ENCODE results near the gene PCAT7.
"Not testable (repeated sequence)": the region's sequence is repeated elsewhere in the genome, so short reads cannot be mapped to it uniquely, and the experiment has no call there.

PCAT7 gene

DNA sequence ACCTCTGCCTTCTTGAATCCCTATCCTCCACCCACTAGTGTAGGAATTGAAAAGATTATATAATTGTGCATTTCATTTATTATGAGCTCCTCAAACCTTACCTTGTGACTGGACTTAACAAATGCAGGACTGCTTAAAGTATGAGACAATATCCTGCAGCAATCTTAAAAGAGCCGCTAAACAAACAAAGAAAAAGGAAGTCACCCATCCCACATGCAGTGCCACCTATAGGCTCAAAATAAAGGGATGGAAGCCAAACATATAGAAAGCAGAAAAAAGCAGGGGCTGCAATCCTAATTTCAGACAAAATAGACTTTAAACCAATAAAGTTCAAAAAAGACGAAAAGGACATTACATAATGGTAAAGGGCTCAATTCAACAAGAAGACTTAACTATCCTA lies 8.7 kb downstream of the PCAT7 start:
- DNase-seq (ENCODE audit: low read depth) = no peak

DNA sequence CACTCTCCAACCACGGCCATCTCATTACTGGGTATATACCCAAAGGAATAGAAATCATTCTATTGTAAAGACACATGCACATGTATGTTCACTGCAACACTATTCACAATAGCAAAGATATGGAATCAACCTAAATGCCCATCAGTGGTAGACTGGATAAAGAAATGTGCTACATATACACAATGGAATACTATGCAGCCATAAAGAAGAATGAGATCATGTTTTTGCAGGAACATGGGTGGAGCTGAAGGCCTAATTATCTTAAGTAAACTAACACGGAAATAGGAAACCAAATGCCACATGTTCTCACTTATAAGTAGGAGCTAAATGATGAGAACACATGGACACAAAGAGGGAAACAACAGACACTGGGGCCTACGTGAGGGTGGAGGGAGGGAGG lies 9.4 kb downstream of the PCAT7 start:
- DNase-seq (ENCODE audit: low read depth) = not testable (repeated sequence)

DNA sequence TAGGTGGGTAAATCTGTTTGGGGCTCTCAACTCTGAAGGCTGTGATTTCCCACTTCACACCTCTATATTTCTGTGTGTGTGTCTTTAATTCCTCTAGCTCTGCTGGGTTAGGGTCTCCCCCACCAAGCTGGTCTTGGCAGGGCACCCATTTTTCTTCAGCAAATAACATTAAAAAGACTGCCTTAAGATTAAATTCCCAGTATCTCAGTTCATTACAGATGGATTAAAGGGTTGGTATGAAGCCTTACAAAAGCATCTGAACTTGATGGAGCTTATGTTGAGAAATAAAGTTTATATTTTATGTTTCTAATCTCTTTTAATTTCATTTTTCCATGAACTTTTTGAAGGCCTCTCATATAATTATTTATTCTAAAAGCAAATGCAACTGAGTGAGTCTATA lies 11.7 kb downstream of the PCAT7 start:
- no peak for DNase-seq (ENCODE audit: low read depth)

DNA sequence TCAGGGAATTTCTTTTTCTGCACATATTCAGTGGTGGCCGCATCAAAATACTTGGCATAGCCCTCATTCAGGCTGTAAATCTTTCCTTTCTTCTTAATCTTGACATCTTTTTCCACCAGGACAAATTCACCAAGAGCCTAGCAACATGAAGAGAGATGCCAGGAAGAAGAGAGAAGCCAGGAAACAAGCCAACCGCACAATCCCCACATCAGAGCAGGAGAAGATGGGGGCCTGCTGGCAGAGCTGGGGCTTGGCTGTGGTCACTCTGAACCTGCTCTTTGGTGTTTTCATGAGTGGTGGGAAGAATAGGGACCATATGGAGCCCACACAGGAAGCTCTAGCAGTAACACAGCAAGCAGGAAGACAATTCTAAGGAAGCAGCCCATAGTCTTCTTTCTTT lies 12.4 kb downstream of the PCAT7 start:
- DNase-seq (ENCODE audit: low read depth) = no peak

DNA sequence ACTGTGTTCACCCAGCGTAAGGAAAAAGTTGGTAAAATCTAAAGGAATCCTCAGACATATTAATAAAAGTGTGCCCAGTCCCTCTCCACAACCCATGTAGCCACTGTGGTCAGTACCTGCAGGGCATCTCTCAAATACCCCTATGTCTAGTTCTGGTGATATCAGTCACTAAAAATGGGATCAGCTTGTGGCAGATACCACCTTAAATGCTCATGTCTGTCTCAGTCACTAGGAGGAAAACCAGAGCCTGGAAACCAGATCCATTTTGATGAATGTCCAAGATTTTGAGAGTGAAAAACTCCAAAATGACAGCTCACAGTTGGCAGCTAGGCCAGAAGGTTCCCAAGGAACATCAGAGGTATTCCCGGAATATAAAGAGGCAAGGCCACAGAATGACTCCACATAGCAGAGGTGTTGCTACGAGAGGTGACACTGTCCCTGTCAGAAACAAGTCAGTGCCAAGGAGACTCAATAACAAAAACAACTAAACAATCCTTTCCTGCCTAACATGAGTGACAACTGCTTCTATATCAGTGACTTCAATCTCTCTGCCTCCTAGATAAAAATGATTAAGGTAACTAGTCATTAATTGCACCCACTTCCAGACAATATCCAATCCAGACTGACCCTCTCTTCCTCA lies 13.5 kb downstream of the PCAT7 start:
- no peak for DNase-seq (ENCODE audit: low read depth)

DNA sequence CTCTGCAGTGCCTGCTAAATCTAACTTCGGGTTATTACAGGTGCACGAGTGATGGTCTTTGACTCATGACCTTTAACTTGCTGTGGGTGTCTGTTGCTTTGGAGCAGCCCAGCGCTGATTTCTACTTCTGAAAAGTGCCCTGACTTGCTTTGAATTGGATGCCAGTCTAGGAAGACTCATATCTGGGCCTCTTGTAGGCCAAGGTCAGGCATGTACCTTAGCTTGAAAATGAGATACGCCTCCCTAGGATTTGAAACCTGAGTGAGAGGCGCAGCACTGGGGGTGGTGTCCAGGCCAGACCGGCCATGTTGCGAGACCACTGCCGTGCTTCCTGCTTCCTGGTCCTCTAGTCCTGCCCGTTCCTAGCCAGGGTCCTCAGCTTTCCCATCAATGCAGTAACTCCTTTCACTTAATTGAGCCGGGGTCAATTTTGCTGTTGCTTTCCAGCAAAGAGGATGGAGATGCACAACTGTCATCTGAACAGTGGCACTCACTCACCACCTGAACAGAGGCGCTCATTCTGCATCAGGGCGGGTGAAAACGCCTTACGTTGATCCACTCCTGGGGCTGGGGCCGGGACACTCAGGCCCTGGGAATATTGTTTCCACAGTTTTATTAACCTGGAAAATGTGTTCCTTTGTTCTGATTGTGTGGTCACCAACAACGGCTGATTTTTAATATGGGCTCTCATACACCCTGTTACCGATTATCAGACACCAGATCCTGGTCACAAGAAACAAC lies 14.3 kb downstream of the PCAT7 start:
- DNase-seq (ENCODE audit: low read depth) = no peak

DNA sequence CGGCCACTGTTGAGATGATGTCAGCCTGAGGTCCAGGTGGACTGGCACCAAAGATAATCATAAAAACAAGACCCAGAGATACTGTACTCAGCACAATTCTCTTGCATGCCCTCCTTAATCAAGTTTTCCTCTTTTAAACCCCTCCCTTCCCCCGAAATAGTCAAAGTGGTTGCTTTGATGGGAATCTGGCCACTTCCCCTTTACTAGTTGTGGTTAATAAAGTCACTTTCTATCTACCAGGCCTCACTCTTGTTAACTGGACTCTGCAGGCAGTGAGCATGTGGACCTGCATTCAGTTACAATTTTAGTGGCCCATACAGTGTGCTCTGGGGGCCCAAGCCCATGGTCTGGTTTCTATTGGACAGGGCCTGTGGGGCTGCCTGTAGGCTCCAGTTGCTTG lies 21.2 kb downstream of the PCAT7 start:
- no peak for DNase-seq (ENCODE audit: low read depth)

DNA sequence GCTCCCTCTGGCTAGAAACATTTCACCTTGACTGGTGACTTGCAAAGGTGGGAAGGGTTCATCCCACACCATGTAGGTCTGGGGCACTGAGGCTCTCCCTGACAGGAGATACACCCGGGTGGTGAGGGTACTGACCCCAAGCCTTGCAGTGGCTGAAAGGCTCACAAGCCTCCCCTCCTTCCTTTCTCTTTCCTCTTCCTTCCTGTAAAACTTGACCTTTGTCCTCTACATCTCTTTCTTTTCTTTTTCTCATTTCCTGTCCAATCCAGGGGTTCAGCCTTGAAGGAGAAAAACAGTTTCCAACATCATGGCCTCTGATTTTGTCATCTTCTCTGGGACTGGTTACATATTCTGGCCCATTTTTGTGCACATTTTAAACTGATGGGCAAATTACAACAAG lies 22.2 kb downstream of the PCAT7 start:
- no peak for DNase-seq (ENCODE audit: low read depth)

DNA sequence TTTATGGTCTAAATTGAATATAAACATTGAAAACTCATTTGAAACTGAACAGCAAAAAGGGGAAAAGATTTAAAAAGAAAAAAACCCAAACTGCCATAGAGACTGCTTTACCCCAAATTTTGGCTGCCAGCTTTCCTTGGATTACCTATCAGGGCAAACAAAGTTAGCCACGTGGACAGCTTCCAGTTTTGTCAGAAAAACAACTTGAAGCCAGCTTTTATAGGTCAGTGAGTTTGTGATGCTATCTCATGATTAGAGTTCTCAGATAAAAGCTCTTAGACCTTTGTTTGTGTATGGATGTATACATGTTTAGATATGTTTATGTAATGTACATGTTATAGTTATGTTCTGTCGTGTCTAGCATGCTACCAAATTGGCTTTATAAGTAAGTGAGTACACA lies 22.7 kb downstream of the PCAT7 start:
- DNase-seq (ENCODE audit: low read depth) = no peak

DNA sequence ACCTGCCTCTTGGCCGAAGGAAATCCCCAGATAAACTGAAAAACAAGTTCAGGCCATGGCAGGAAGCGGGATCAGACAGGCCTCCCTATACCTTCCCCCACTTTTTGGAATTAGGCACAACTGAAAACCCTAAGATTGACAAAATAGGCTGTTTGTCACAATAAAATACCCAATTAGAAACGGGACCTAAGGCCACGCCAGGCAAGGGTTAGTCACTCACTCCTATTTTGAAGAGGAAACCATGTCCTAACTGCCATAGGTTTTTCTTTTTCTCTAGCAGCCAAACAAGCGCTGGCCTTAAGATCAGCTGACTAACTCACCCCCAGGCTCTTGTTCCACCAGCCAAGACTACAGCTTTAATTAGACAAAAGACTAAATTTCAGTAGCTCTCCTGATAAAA lies 26.8 kb downstream of the PCAT7 start:
- no peak for DNase-seq (ENCODE audit: low read depth)

DNA sequence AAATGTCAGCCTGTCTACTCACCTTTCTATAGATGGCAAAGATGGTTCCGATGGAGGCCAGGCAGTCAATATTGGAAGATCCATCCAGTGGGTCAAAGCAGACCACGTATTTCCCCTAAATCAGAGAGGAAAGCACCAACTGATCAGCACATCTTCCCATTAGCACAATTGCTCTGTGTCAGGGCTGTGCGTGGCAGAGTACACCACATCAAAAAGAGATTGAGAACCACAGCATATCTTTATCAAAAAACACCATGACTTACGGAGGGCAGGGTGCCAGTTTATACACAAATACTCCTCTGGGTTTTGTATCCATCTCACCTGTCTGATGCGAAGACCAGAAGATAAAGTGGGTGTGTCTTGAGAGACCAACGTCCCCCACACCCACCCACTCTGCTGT lies 29.7 kb downstream of the PCAT7 start:
- DNase-seq (ENCODE audit: low read depth) = no peak

DNA sequence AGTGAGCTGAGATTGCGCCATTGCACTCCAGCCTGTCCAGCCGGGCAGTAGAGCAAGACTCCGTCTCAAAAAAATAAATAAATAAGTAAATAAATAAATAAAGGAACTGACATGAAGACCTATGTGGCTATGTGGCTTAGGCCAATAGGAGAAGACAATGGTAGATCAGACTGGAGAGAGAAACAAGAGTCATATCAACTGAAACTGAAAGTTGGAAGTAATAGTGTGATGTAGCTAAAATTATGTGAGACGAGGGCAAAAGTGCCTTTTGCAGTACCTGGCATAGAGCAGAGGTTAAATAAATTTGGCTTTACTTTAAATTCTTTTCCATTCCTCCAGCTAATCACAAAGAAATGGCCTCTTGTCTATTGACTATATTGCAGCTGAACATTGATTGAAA lies 31.4 kb downstream of the PCAT7 start:
- no peak for DNase-seq (ENCODE audit: low read depth)

DNA sequence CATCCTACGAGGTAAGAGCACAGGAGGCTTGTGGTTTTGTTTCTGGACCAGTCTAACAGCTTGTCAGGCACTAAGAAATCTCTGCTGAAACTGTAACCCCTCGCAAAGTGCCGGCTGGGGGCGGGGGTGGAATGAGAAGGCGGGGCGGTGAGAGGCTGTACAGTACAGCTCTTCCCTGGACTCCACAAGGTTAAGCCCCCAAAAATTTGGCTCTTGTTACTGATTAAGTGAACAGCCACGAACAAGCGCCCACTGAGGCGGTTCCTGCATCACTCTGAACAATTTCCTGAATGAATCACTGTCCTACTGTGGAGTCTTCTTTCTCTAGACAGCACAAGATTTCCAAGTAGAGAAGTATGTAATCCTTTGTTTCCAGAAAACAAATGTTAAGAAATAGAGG lies 31.9 kb downstream of the PCAT7 start:
- no peak for DNase-seq (ENCODE audit: low read depth)

DNA sequence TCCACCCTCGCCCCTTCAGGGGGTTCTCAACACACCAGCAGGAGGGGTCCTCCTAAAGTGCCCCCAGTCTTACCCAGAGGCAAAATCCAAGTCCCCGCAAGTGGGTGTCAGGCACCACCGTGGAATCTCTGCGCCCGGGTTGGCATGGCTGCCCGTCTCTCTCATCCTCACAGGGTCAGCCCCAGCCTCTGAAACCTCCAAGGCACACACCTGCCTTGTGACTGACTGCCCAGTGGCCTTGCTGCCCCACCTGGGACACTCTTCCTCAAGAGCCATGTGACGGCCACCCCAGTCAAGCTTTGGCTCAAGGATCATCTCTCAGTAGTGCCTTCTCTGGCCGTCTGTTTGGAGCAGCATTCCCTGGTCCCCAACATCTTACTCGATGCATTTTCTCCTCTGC lies 33.8 kb downstream of the PCAT7 start:
- no peak for DNase-seq (ENCODE audit: low read depth)

DNA sequence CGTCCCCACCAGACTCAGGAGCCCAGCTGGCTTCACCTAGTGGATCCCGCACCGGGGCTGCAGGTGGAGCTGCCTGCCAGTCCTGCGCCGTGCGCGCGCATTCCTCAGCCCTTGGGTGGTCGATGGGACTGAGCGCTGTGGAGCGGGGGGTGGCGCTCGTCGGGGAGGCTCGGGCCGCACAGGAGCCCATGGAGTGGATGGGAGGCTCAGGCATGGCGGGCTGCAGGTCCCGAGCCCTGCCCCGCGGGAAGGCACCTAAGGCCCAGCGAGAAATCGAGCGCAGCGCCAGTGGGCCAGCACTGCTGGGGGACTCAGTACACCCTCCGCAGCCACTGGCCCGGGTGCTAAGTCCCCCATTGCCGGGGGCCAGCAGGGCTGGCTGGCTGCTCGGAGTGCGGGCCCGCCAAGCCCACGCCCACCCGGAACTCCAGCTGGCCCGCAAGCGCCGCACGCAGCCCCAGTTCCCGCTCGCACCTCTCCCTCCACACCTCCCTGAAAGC lies 36.2 kb downstream of the PCAT7 start:
- not testable (repeated sequence) for DNase-seq (ENCODE audit: low read depth)

DNA sequence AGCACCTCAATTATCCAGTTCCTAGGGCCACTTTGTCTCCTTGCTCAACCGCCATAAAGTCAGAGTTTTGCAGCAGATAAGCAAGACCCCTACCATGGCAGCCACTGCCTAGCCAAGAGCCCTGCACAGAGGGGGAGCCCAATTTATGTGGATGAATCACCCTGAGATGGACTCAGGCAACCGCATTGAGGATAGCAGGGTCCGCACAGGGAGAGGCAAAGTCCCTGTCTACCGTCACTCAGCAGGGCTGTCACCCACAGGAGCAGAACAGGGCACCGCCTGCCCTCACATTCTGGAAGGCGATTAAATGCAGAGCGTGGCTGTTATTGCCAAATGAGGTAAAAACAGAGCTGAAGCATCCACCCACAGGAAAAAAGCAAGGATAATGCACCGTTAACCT lies 37.0 kb downstream of the PCAT7 start:
- DNase-seq (ENCODE audit: low read depth) = no peak

DNA sequence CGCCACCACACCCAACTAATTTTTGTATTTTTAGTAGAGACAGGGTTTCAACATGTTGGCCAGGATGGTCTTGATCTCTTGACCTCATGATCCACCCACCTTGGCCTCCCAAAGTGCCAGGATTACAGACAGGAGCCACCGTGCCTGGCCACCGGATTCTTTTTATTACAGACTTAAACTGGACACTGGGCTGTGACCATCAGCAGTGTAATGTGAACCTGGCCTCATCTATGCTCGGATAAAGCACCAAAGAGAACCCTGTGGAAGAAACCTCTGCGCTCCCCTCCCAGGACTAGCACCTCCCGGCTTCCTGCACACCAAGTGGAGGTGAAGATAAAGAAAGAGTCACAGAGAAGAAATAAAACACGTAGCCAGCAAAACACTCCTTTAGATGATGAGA lies 37.8 kb downstream of the PCAT7 start:
- DNase-seq (ENCODE audit: low read depth) = not testable (repeated sequence)

DNA sequence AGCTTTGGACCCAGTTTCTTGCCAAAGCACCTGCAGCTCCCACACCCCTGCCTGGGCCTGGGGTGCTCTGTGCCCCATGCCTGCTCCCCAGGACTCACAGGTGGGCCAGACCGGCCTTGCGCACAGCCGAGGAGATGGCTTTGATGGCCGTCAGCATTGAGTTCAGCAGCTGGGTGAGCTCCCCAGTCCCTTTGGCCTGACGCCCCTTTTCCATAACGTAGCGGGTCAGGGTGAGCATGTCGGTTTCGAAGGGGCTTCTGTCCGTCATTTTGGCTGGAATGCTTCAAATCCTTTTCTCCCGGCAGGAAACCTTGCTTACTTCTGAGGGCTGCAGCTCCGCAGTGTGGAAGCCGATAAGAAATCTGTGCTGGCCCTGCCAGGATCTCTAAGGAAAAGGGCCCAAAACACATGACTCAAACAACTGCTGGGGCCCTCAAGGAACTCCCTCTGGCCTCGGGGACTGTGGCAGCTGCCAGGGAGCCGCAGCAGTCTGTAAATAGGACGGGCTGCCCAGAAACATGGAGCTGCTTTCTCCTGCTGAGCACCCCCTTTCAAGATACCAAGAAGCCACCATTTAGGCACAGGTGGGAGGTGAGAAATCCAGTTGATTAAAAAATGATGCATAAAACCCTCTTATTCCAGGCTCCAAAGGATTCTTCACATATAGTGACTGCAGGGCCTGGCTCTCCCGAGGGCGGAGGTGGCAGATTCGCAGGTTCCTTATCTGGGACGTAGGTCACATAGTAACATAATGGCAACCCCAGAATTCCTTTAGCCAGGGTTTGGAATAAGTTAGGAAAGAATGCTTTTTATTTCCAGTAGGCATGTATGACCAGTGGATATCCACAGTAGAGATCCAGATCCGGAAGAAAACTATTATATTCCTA lies 38.8 kb downstream of the PCAT7 start, which contains the start of gene FBP2:
Gene FBP2 (minus strand): TSS at position 366 of the 887 bp plus-strand sequence. CDS start 98 bp downstream, at position 268.
- DNase-seq (ENCODE audit: low read depth) = no peak

DNA sequence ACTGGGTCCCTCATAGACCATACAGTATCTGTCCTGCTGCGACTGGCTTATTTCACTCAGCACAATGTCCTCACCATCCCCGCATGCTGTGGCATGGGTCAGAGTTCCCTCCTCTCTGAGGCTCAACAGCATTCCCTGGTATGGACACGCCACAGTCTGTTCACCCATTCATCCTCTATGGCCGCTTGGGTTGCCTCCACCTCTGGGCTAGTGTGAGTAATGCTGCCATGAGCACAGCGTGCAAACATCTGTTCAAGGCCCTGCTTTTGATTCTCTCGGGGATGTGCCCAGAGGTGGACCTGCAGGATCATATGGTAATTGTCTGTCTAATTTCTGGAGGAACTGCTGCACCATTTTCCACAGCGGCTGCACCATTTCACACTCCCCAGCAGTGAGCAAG lies 44.2 kb downstream of the PCAT7 start:
- no peak for DNase-seq (ENCODE audit: low read depth)

DNA sequence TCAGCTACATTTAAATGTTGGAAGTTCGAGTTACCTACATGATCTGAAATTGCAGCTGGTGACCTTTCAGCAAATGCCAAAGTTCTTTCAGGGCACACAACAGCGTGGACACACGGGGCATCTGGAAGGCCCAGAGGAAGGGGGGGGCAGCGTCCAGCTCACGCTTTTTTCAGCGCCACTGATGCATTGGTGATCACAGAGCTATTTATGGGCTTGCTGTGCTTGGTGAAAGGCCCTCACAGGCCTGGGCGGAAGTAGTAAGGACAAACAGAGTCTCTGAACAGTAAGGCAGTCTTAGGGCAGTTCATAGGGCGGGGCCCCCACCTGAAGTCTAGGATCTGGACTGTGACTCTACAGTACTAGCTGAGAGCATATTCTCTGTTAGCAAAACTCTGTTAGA lies 45.4 kb downstream of the PCAT7 start:
- DNase-seq (ENCODE audit: low read depth) = no peak

DNA sequence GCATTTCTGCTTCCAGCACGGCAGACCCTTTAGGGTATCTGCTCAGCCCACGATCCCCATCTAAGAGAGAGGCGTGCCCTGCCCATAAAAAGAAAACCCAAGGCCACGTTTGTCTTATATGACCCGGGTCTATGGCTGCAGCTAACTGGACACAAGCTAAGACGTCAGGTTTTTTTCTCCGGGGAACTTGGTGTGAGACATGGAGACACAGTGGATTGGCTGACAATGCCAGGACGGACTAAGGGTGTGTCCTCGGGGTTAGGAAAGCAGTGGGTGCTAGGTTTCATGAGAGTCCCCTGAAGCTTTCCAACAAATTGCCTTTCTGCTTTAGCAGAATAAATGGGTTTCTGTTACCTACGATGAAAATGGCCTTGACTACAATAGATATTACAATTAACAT lies 45.8 kb downstream of the PCAT7 start:
- no peak for DNase-seq (ENCODE audit: low read depth)

DNA sequence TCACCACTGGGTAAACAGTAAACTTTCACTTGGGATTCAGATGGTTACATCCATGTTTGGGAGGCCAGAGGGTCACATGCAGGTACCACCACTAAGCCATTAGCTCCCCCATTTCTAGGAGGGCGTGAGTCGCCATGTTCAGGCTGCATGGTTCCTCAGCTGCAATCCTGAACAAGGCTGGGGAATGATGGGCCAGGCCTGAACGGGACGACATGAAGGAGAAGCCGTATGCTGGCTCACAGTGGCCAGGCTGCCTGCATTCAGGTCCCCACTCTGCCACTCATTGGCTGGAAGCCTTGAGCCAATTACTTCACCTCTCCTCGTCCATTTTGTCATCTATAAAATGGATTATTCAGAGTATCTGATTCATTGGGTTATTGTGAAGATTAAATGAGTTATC lies 47.8 kb downstream of the PCAT7 start:
- DNase-seq (ENCODE audit: low read depth) = no peak
